HG02973 (cell line): ENCODE data around the gene KHDC3L.
A peak's percentile ranks its signal among the peaks of the same experiment; 100 is the strongest.

Experiments used
- ATAC-seq: cut with Tn5 transposase; IDR thresholded peaks from one replicate; pipeline ENCODE4 v1.9.1; 2021; ENCODE audit warnings: moderate library complexity; ENCODE audit not compliant: unreplicated experiment

The KHDC3L gene

GRCh38 chr6:73362358-73362757, at the start of gene KHDC3L:
Gene KHDC3L, plus strand, starts transcription at chr6:73362658. Its CDS starts 72 bp downstream, at chr6:73362730.
- ATAC-seq, result no peak

- ATAC-seq, result no peak
These were observed 47.6 kb upstream of the KHDC3L start for GRCh38 chr6:73314577-73315492.

GRCh38 chr6:73323323-73323722, 39.1 kb upstream of the KHDC3L start:
- ATAC-seq, result no peak

- no peak for ATAC-seq
These were observed 36.8 kb upstream of the KHDC3L start for GRCh38 chr6:73325656-73326055.

GRCh38 chr6:73328790-73329189, 33.7 kb upstream of the KHDC3L start:
- no peak for ATAC-seq

GRCh38 chr6:73329201-73329600, 33.3 kb upstream of the KHDC3L start:
- peak; percentile 58 for ATAC-seq

- no peak for ATAC-seq
These were observed 23.1 kb upstream of the KHDC3L start for GRCh38 chr6:73339340-73339739.

- no peak for ATAC-seq
These were observed 22.4 kb upstream of the KHDC3L start for GRCh38 chr6:73340048-73340447.

GRCh38 chr6:73341335-73341734, 21.1 kb upstream of the KHDC3L start:
- no peak for ATAC-seq

- no peak for ATAC-seq
These were observed 20.3 kb upstream of the KHDC3L start for GRCh38 chr6:73342174-73342573.

- no peak for ATAC-seq
These were observed 19.3 kb upstream of the KHDC3L start for GRCh38 chr6:73343164-73343563.

GRCh38 chr6:73348550-73349204, 13.8 kb upstream of the KHDC3L start:
- ATAC-seq, result no peak

GRCh38 chr6:73349311-73349710, 13.1 kb upstream of the KHDC3L start:
- ATAC-seq, result no peak

- no peak for ATAC-seq
These were observed 8.5 kb upstream of the KHDC3L start, which contains the start of gene DPPA5 for GRCh38 chr6:73353636-73354593. Gene DPPA5, minus strand, starts transcription at chr6:73354276. Its CDS starts 51 bp downstream, at chr6:73354225.

GRCh38 chr6:73362869-73363536, 545 bp downstream of the KHDC3L start:
- no peak for ATAC-seq

- no peak for ATAC-seq
These were observed 1.0 kb downstream of the KHDC3L start for GRCh38 chr6:73363537-73363875.

GRCh38 chr6:73364121-73364520, 1.7 kb downstream of the KHDC3L start:
- ATAC-seq, result no peak

- no peak for ATAC-seq
These were observed 2.1 kb downstream of the KHDC3L start for GRCh38 chr6:73364549-73364948.

GRCh38 chr6:73367761-73368355, 5.4 kb downstream of the KHDC3L start:
- no peak for ATAC-seq

- no peak for ATAC-seq
These were observed 6.2 kb downstream of the KHDC3L start for GRCh38 chr6:73368675-73369074.
